ENCODE results near the gene C17orf67. TPM values are rescaled to one million over a fixed set of nuclear protein-coding genes. Genes with fewer than 3 reads are reported as not detected.

Gene C17orf67
- total and polyA plus RNA-seq, 2 of the 13 experiments (the other 11 are each of a cell fraction or from before 2014, with no cell fraction given): 0.41 to 0.86 TPM

- FAIRE-seq (no peak), DNase-seq (ENCODE audit: low spot score) (no peak), ATAC-seq (no peak)
- BruUV-seq (replicated peaks): no TSS peak
- Histone ChIP-seq H2AFZ (ENCODE audit: low read length) (no peak overlapping the region), H3K4me1 (ENCODE audit: insufficient read depth, low read length) (no peaks in the 10 kb centered on the region), H4K20me1 (ENCODE audit: insufficient read depth, low read length) (no peaks in the 10 kb centered on the region), H3K4me2 (ENCODE audit: low read depth, low read length) (no peak overlapping the region), H3K27me3 (ENCODE audit: control insufficient read depth in 1 of 2, insufficient read depth in 2 of 2, low read length in 2 of 2) (peaks cover 2 to 38% of the 10 kb centered on the region in 2 experiments), H3K9me3 (ENCODE audit: low read length) (peaks cover 5% of the 10 kb centered on the region), H3K9ac (ENCODE audit: insufficient read depth, low read depth, low read length) (no peak overlapping the region), H3K27ac (ENCODE audit: extremely low read length, insufficient read depth, low read length) (no peak overlapping the region), H3K36me3 (replicated peaks in 1 of 2; ENCODE audit: control insufficient read depth in 1 of 2, insufficient read depth in 2 of 2, low read length in 2 of 2) (no peaks in the 10 kb centered on the region), H3K4me3 (replicated peaks in 1 of 3; ENCODE audit: insufficient read depth in 1 of 3, low read depth in 2 of 3, low read length in 3 of 3) (no peak overlapping the region), H3K79me2 (ENCODE audit: insufficient read depth, low read length) (no peaks in the 10 kb centered on the region)
- no peak for TF ChIP-seq KDM5B (CRISPR knock-in tag; IDR thresholded peaks at IDR 0.05; ENCODE audit: borderline replicate concordance)
- WGBS (ENCODE audit: low lambda C conversion rate): 56% methylated on average over 4 of the region's 4 CpGs
- in situ Hi-C loops (cut with HindIII; ENCODE audit: extremely low pct_ligation_motif_present, low pct_unique_long_range_greater_than_20kb): no loop called here
- intact Hi-C loops (cut with micrococcal nuclease; ENCODE audit: unreplicated experiment): no loop called here
- CTCF ChIA-PET (ENCODE audit: low intra/inter-chr PET ratio, low total read pairs): no interaction called here
- POLR2A ChIA-PET: no interaction called here
Observed at GRCh38 chr17:56765449-56765848, 68.3 kb downstream of the C17orf67 start.

GRCh38 chr17:56762988-56763387 lies 70.7 kb downstream of the C17orf67 start:
- Histone ChIP-seq H3K4me2 (ENCODE audit: low read depth, low read length) (no peak overlapping the region), H2AFZ (ENCODE audit: low read length) (no peak overlapping the region), H3K27me3 (ENCODE audit: control insufficient read depth in 1 of 2, insufficient read depth in 2 of 2, low read length in 2 of 2) (peaks cover 2 to 22% of the 10 kb centered on the region in 2 experiments), H3K36me3 (replicated peaks in 1 of 2; ENCODE audit: control insufficient read depth in 1 of 2, insufficient read depth in 2 of 2, low read length in 2 of 2) (no peaks in the 10 kb centered on the region), H3K4me3 (replicated peaks in 1 of 3; ENCODE audit: insufficient read depth in 1 of 3, low read depth in 2 of 3, low read length in 3 of 3) (no peak overlapping the region), H3K9me3 (ENCODE audit: low read length) (peaks cover 5% of the 10 kb centered on the region), H3K79me2 (ENCODE audit: insufficient read depth, low read length) (no peaks in the 10 kb centered on the region), H3K4me1 (ENCODE audit: insufficient read depth, low read length) (no peaks in the 10 kb centered on the region), H4K20me1 (ENCODE audit: insufficient read depth, low read length) (no peaks in the 10 kb centered on the region), H3K9ac (ENCODE audit: insufficient read depth, low read depth, low read length) (no peak overlapping the region), H3K27ac (ENCODE audit: extremely low read length, insufficient read depth, low read length) (no peak overlapping the region)
- CTCF ChIA-PET (ENCODE audit: low intra/inter-chr PET ratio, low total read pairs): no interaction called here
- no peak for ATAC-seq
- FAIRE-seq: no peak
- in situ Hi-C loops (cut with HindIII; ENCODE audit: extremely low pct_ligation_motif_present, low pct_unique_long_range_greater_than_20kb): no loop called here
- WGBS (ENCODE audit: low lambda C conversion rate): 3% methylated on average over 1 of the region's 1 CpG
- intact Hi-C loops (cut with micrococcal nuclease; ENCODE audit: unreplicated experiment): no loop called here
- BruUV-seq (replicated peaks): no TSS peak
- POLR2A ChIA-PET: no interaction called here
- no peak for DNase-seq (ENCODE audit: low spot score)
- TF ChIP-seq ZBTB10 (CRISPR knock-in tag; IDR thresholded peaks at IDR 0.05; ENCODE audit: borderline replicate concordance): no peak
- no peak for TF ChIP-seq ZEB1 (IDR thresholded peaks at IDR 0.05; ENCODE audit: insufficient replicate concordance, low read depth)
- TF ChIP-seq ZNF234 (CRISPR knock-in tag; conservative IDR thresholded peaks at IDR 0.05): no peak
- no peak for TF ChIP-seq CBX2 (IDR thresholded peaks at IDR 0.05; ENCODE audit: low read depth, low read length)
- TF ChIP-seq CBX2 (CRISPR knock-in tag; IDR thresholded peaks at IDR 0.05; ENCODE audit: low read depth): no peak
- no peak for TF ChIP-seq ZNF281 (CRISPR knock-in tag; IDR thresholded peaks at IDR 0.05; ENCODE audit: borderline replicate concordance)
- no peak for TF ChIP-seq ZNF24 (IDR thresholded peaks at IDR 0.05)
- no peak for TF ChIP-seq ZBED4 (CRISPR knock-in tag; IDR thresholded peaks at IDR 0.05; ENCODE audit: borderline replicate concordance)
